Endometrial microvascular endothelial cells (primary cell): ENCODE measurements around the gene RAB6A. TPM values are rescaled to one million over a fixed set of nuclear protein-coding genes. Genes with fewer than 3 reads are reported as not detected.

Experiments
- in situ Hi-C: cut with HindIII; loops from 2 replicates; pipeline ENCODE4 v1.10.0; 2017; ENCODE audit warnings: low sequenced_read_pairs, low pct_unique_long_range_greater_than_20kb; ENCODE audit errors: inconsistent ontology term
- total RNA-seq: library from RNA; depleted of rRNA; stranded (reverse); fragments of >200 nt; gene quantifications from one replicate; pipeline ENCODE4 v1.2.3, GENCODE V29; 2015; ENCODE audit errors: inconsistent ontology term

Gene RAB6A
- total RNA-seq, 1 donor from 2014 or later: 116 TPM

GRCh38 chr11:73645972-73646631, 114.8 kb downstream of the RAB6A start, which contains the start of gene PLEKHB1:
PLEKHB1 (plus strand) TSS chr11:73646581; CDS start chr11:73646609, 28 bp downstream.
- in situ Hi-C loops: no loop called here

- in situ Hi-C loops: no loop called here
Observed at GRCh38 chr11:73645121-73645969, 115.5 kb downstream of the RAB6A start.

DNA sequence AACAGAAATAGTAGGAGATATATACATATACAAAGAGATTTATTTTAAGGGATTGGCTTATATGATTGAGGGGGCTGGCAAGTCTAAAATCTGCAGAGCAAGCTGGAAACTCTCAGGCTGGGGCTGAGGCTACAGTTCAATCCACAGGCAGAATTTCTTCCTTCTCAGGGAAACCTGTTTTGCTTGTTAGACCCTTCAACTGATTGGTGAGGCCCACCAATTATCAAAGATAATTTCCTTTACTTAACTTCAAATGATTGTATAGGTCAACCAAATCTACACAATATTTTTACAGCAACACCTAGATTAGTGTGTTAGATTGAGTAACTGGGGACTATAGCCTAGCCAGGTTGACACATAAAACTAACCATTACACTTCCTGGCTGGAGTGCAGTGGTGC, 119.2 kb downstream of the RAB6A start:
- in situ Hi-C loops: no loop called here

DNA sequence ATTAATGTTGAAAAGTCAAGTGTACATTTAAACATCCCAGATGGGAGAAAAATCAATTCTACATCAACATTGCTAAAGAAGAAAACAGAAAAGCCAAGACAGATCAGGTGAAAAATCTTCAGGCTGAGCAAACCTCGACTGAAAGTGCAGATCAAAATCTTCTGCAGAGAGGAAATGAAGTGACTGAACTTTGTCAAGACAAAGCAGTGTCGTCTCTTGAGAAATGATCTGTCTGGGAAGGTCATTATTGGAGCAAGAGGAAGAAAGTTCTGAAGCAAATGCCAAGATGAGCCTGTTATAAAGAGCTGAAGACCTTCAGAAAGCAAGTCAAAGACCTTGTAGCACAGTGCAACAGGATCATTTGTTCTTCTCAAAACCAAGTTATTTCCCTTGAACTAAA, 120.3 kb downstream of the RAB6A start:
- in situ Hi-C loops: no loop called here

DNA sequence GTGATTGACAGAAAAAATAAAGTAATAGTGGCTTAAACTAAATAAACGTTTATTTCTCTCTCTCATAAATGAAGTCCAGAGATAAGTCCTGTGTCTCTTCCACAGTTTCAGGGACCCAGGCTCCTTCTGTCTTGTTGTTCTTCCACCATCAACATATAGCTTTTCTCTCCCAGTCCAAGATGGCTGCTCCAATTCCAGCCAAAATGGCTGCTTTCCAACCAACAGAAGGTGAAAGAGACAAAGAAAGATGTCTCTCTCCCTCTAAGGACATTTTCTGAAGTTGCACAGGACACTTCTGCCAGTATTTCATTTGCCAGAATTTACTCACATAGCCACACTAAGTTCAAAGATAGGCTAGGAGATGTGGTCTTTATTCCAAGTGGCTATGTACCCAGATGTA, 123.9 kb downstream of the RAB6A start:
- in situ Hi-C loops: no loop called here

DNA sequence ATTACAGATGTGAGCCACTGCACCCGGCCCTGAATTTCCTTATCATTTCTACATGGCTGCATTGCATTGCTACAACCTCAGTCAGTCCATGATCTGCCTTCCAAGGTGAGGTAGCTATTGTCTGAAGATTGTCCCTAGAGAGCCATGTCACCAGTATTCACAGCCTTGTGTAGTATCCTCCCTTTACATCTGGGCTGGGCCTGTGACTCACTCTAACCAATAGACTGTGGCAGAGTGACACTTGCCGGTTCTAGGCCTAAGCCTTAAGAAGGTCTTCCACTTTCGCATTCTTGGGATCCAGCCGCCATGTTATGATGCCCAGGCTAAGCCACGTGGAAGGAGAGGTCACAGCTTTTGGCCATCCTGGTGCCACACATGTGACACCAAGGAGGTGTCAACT, 124.6 kb downstream of the RAB6A start:
- in situ Hi-C loops: no loop called here

- in situ Hi-C loops: no loop called here
Observed at GRCh38 chr11:73635721-73636120, 125.2 kb downstream of the RAB6A start.

- in situ Hi-C loops: no loop called here
Observed at GRCh38 chr11:73633999-73634398, 126.9 kb downstream of the RAB6A start.

DNA sequence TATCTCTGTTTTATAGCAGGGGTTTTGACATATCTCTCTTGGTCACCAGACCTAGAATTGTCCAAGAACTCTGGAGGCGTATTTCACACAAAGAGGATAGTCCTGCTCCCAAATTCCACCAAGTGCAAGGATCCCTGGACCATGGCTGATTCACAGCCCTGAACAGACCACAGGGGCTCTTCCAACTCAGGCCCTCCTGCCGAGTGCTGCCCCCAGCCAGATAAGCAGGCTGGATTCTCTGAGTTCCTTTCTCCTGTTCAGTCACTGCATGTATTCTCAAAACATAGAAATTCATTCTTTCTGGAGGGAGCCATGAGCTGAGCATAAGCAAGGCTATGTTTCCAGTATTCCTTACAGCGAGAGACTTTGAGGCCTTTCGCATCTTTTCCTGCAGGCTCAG, 127.9 kb downstream of the RAB6A start:
- in situ Hi-C loops: no loop called here

DNA sequence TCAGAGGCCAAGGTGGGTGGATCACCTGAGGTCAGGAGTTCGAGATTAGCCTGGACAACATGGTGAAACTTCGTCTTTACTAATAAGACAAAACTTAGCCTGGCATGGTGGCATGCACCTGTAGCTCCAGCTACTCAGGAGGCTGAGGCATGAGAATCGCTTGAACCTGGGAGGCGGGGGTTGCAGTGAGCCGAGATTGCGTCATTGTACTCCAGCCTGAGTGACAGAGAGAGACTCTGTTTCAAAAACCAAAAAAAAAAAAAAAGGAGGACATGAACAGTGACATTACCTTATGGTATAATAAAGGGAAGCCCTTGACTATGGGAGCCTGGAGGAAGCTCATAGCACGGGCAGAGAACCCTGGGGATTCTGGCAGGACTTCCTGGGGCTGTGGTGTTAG, 131.0 kb downstream of the RAB6A start:
- in situ Hi-C loops: no loop called here

DNA sequence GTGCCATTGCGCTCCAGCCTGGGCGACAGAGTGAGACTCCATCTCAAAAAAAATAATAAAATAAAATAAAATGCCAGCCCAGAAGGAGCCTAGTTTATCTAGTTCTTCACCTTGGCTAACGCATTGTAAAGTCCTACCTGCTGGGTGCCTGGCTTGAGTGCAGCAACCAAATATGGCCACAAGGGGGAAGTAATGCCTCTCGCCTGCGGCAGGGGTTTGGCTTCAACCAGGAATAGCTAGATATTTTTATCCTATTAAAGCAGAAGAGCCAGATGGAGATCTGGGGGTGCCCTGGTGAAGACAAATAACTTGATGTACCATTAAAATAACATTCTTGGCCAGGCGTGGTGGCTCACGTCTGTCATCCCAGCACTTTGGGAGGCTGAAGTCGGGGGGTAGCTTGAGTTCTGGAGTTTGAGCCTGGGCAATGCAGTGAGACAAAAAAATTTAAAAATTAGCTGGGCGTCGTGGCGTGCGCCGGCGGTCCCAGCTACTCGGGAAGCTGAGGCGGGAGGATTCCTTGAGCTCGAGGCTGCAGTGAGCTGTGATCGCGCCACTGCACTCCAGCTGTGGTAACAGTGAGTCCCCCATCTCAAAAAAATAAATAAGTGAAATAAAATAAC, 135.1 kb downstream of the RAB6A start:
- in situ Hi-C loops: no loop called here

Other genes starting within 250 kb of the RAB6A start
- gene FAM168A, start 163.0 kb downstream of the RAB6A start, total RNA-seq: 13.4 TPM
- gene PLEKHB1, start 114.5 kb downstream of the RAB6A start, total RNA-seq: not detected
- gene MRPL48, start 26.8 kb upstream of the RAB6A start, total RNA-seq: 25.8 TPM
- gene COA4, start 115.8 kb upstream of the RAB6A start, total RNA-seq: 107 TPM
- gene PAAF1, start 115.9 kb upstream of the RAB6A start, total RNA-seq: 14.2 TPM
- gene DNAJB13, start 190.0 kb upstream of the RAB6A start, total RNA-seq: not detected
- gene UCP2, start 221.8 kb upstream of the RAB6A start, total RNA-seq: 0.74 TPM
- 0.37 TPM for gene UCP3, start 248.0 kb upstream of the RAB6A start, total RNA-seq